A549 (cell line): ENCODE data around the gene KRT33B.

Experiments
- POLR2A ChIP-seq: IDR thresholded peaks from 2 replicates; pipeline ENCODE4 v1.6.1; 2012; ENCODE audit warnings: mild to moderate bottlenecking, low read length
- TF ChIP-seq, protein P1 (sequence below): fragments of >200 bp; sonication (Bioruptor Twin); formaldehyde crosslinking; IDR thresholded peaks from 3 replicates; pipeline ENCODE4 v1.5.1; 2016

DNA sequence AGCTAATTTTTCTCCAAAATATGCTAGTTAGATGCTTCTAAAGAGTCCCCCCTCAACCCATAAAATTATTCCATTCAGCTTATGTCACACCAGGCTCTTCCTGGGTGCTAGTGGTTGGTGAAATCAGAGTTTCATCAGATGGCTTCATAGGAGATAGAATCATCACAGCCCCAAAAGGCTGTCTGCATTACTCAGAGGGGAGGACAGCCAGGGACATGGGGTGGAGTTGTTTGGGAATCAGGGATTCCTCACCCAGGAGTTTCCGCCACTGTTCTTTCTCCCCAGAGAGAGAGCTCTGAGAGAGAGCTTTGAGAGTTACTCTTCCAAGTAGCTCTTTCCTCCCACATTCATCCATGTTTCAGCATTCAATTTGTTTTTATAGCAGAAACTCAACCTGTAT is 12.8 kb upstream of the KRT33B start:
- TF ChIP-seq, protein P1, sequence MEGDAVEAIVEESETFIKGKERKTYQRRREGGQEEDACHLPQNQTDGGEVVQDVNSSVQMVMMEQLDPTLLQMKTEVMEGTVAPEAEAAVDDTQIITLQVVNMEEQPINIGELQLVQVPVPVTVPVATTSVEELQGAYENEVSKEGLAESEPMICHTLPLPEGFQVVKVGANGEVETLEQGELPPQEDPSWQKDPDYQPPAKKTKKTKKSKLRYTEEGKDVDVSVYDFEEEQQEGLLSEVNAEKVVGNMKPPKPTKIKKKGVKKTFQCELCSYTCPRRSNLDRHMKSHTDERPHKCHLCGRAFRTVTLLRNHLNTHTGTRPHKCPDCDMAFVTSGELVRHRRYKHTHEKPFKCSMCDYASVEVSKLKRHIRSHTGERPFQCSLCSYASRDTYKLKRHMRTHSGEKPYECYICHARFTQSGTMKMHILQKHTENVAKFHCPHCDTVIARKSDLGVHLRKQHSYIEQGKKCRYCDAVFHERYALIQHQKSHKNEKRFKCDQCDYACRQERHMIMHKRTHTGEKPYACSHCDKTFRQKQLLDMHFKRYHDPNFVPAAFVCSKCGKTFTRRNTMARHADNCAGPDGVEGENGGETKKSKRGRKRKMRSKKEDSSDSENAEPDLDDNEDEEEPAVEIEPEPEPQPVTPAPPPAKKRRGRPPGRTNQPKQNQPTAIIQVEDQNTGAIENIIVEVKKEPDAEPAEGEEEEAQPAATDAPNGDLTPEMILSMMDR = no peak
- TF ChIP-seq POLR2A = no peak
